IMR-90 (cell line): ENCODE results near the gene KCNAB1. TPM values are rescaled to one million over a fixed set of nuclear protein-coding genes. Genes with fewer than 3 reads are reported as not detected.

ENCODE experiments used
- ATAC-seq: fragments of 200-7000 bp; cut with Tn5 transposase; 2 replicates; pipeline ENCODE4 v1.9.1; 2020; ENCODE audit warnings: low read depth, mild to moderate bottlenecking, moderate library complexity
- BruUV-seq: library from RNA; stranded (reverse); fragments of 400-500 nt; replicated peaks from 2 replicates; lab custom pipeline; 2021; lab: Mats Ljungman, UMichigan
- CTCF ChIA-PET: fragments of 300-600 bp; formaldehyde crosslinking; extraction: SDS; loops from one replicate; lab custom pipeline; 2021; ENCODE audit warnings: antibody characterized with exemption; lab: Yijun Ruan, JAX
- POLR2A ChIA-PET: fragments of 300-600 bp; sonication (Branson Sonifier 250); formaldehyde crosslinking; loops from one replicate; lab custom pipeline; 2022; ENCODE audit warnings: antibody characterized with exemption; ENCODE audit not compliant: unreplicated experiment; lab: Charles Lee
- DNase-seq: peaks from one replicate; pipeline ENCODE4 v3.0.0; 2013
- H2AFZ ChIP-seq: replicated peaks from 2 replicates; pipeline ENCODE3; 2013; ENCODE audit warnings: low read length, mild to moderate bottlenecking; ENCODE audit not compliant: poor library complexity
- H2AK5ac ChIP-seq: 2 replicates; pipeline ENCODE4 v1.6.1; 2013; ENCODE audit warnings: low read depth, low read length, inconsistent platforms
- H2AK9ac ChIP-seq: replicated peaks from 2 replicates; pipeline ENCODE3; 2013; ENCODE audit warnings: mild to moderate bottlenecking, low read depth, low read length, moderate library complexity; ENCODE audit not compliant: poor library complexity
- H2BK120ac ChIP-seq: 2 replicates; pipeline ENCODE4 v1.6.1; 2013; ENCODE audit warnings: low read depth, low read length, inconsistent platforms
- H2BK15ac ChIP-seq: 3 replicates; pipeline ENCODE4 v1.6.1; 2013; ENCODE audit warnings: low read depth, low read length, inconsistent platforms
- H2BK20ac ChIP-seq: 2 replicates; pipeline ENCODE4 v1.6.1; 2013; ENCODE audit warnings: low read depth, mild to moderate bottlenecking, inconsistent platforms, low read length, moderate library complexity
- H2BK5ac ChIP-seq: 2 replicates; pipeline ENCODE4 v1.6.1; 2013; ENCODE audit warnings: mild to moderate bottlenecking, low read depth, low read length, inconsistent platforms; ENCODE audit not compliant: poor library complexity, severe bottlenecking
- H3K14ac ChIP-seq: replicated peaks from 2 replicates; pipeline ENCODE4 v1.6.1; 2013; ENCODE audit warnings: low read depth, low read length, inconsistent platforms
- H3K18ac ChIP-seq: 2 replicates; pipeline ENCODE4 v1.6.1; 2013; ENCODE audit warnings: low read depth, low read length, control low read depth
- H3K23ac ChIP-seq: 2 replicates; pipeline ENCODE4 v1.6.1; 2013; ENCODE audit warnings: low read depth, low read length, inconsistent platforms
- H3K27ac ChIP-seq: 2 replicates; pipeline ENCODE4 v1.5.1; 2013; ENCODE audit warnings: mild to moderate bottlenecking, control low read depth, low read length; ENCODE audit not compliant: insufficient read depth
- H3K27me3 ChIP-seq: 2 replicates; pipeline ENCODE4 v1.6.1; 2013; ENCODE audit warnings: low read length; ENCODE audit not compliant: control insufficient read depth, insufficient read depth
- H3K36me3 ChIP-seq: 2 replicates; pipeline ENCODE4 v1.6.1; 2013; ENCODE audit warnings: low read length, mixed read lengths; ENCODE audit not compliant: control insufficient read depth, insufficient read depth
- H3K4ac ChIP-seq: 2 replicates; pipeline ENCODE4 v1.6.1; 2013; ENCODE audit warnings: low read depth, low read length, inconsistent platforms
- H3K4me1 ChIP-seq: 2 replicates; pipeline ENCODE4 v1.6.1; 2013; ENCODE audit warnings: low read length, mixed read lengths; ENCODE audit not compliant: control insufficient read depth, insufficient read depth
- H3K4me2 ChIP-seq: 2 replicates; pipeline ENCODE4 v1.6.1; 2013; ENCODE audit warnings: low read depth, mild to moderate bottlenecking, control low read depth, low read length, moderate library complexity
- H3K4me3 ChIP-seq: 2 replicates; pipeline ENCODE4 v1.5.1; 2013; ENCODE audit warnings: low read depth, mild to moderate bottlenecking, control low read depth, low read length, moderate library complexity; ENCODE audit not compliant: insufficient read depth
- H3K56ac ChIP-seq: 2 replicates; pipeline ENCODE4 v1.6.1; 2013; ENCODE audit warnings: low read length, inconsistent platforms; ENCODE audit not compliant: insufficient read depth; ENCODE audit errors: extremely low read depth
- H3K79me1 ChIP-seq, 2 experiments: 2 replicates each; pipeline ENCODE4 v1.6.1; 2013; ENCODE audit warnings: low read length in 2 of 2, inconsistent platforms in 1 of 2, low read depth in 1 of 2
- H3K9ac ChIP-seq: 2 replicates; pipeline ENCODE4 v1.6.1; 2013; ENCODE audit warnings: low read depth, low read length, control low read depth
- H3K9me1 ChIP-seq: 2 replicates; pipeline ENCODE4 v1.6.1; 2013; ENCODE audit warnings: low read length, inconsistent platforms; ENCODE audit not compliant: insufficient read depth
- H3K9me3 ChIP-seq: 2 replicates; pipeline ENCODE4 v1.6.1; 2013; ENCODE audit warnings: low read length; ENCODE audit not compliant: control insufficient read depth, insufficient read depth
- H4K20me1 ChIP-seq: 2 replicates; pipeline ENCODE4 v1.6.1; 2013; ENCODE audit warnings: low read length, inconsistent platforms; ENCODE audit not compliant: insufficient read depth
- H4K5ac ChIP-seq: 2 replicates; pipeline ENCODE4 v1.6.1; 2013; ENCODE audit warnings: mild to moderate bottlenecking, low read depth, low read length, control low read depth
- H4K8ac ChIP-seq, 2 experiments: 2 replicates each; pipeline ENCODE4 v1.6.1; 2013; ENCODE audit warnings: low read depth in 2 of 2, low read length in 2 of 2, control low read depth in 1 of 2, inconsistent platforms in 1 of 2
- H4K91ac ChIP-seq: 2 replicates; pipeline ENCODE4 v1.6.1; 2013; ENCODE audit warnings: low read depth, low read length, inconsistent platforms; ENCODE audit not compliant: insufficient read depth
- BHLHE40 ChIP-seq: fragments of 150-350 bp; IDR thresholded peaks from 2 replicates; pipeline ENCODE4 v1.6.1; 2016; ENCODE audit warnings: mild to moderate bottlenecking, low read depth, low read length
- CEBPB ChIP-seq: IDR thresholded peaks from 2 replicates; pipeline ENCODE4 v1.6.1; 2012; ENCODE audit warnings: low read depth, low read length, improper control_type of control experiment
- MAFK ChIP-seq: IDR thresholded peaks from 2 replicates; pipeline ENCODE4 v1.6.1; 2012; ENCODE audit warnings: low read depth, low read length, improper control_type of control experiment
- MAZ ChIP-seq: IDR thresholded peaks from 2 replicates; pipeline ENCODE4 v1.6.1; 2012; ENCODE audit warnings: low read depth, mild to moderate bottlenecking, low read length, improper control_type of control experiment, moderate library complexity, borderline replicate concordance
- NFE2L2 ChIP-seq: fragments of 150-350 bp; IDR thresholded peaks from 2 replicates; pipeline ENCODE4 v1.6.1; 2016; ENCODE audit warnings: low read depth, mild to moderate bottlenecking, low read length
- POLR2A ChIP-seq: IDR thresholded peaks from 2 replicates; pipeline ENCODE4 v1.6.1; 2012; ENCODE audit warnings: mild to moderate bottlenecking, low read depth, low read length
- RFX5 ChIP-seq: IDR thresholded peaks from 2 replicates; pipeline ENCODE4 v1.8.0; 2012; ENCODE audit warnings: low read depth, mild to moderate bottlenecking, low read length, moderate library complexity
- SMC3 ChIP-seq: fragments of 150-350 bp; IDR thresholded peaks from 2 replicates; pipeline ENCODE4 v1.6.1; 2016; ENCODE audit warnings: low read depth, mild to moderate bottlenecking, antibody characterized with exemption, low read length, moderate library complexity
- WGBS, 2 experiments: methylation state at CpG; one replicate each; pipeline versions ENCODE4 v1.1.5 to v1.1.7; 2013; ENCODE audit warnings: missing lambda C conversion rate in 2 of 2; ENCODE audit not compliant: insufficient read length in 1 of 2; ENCODE audit errors: extremely low coverage in 2 of 2; 5-methylcytosine and 5-hydroxymethylcytosine counted together
- dilution Hi-C: fragments of 300-500 bp; cut with HindIII; formaldehyde crosslinking; loops from one replicate; pipeline ENCODE4 v1.14.3; 2018; ENCODE audit warnings: low sequenced_read_pairs; ENCODE audit not compliant: unreplicated experiment
- in situ Hi-C: fragments of 300-500 bp; cut with MboI; formaldehyde crosslinking; loops from 3 replicates; pipeline ENCODE4 v1.14.3; 2019; ENCODE audit warnings: low sequenced_read_pairs, inconsistent platforms, mixed read lengths
- intact Hi-C: fragments of 100-400 bp; cut with micrococcal nuclease; formaldehyde crosslinking; loops from 2 replicates; pipeline ENCODE4 v1.10.0; 2022
- polyA plus RNA-seq, 3 experiments: library from polyadenylated mRNA; depleted of rRNA; stranded (reverse); fragments of >200 nt; gene quantifications; 2 replicates each; pipeline ENCODE4 v1.2.3, GENCODE V29; 2012; ENCODE audit warnings: low replicate concordance in 1 of 3
- total RNA-seq: library from RNA; depleted of rRNA; stranded (reverse); fragments of >200 nt; gene quantifications from 2 replicates; pipeline ENCODE4 v1.2.3, GENCODE V29; 2012
- TF ChIP-seq, protein P1 (sequence below): fragments of 150-350 bp; IDR thresholded peaks from 2 replicates; pipeline ENCODE4 v1.6.1; 2016; ENCODE audit warnings: low read depth, mild to moderate bottlenecking, low read length, moderate library complexity, borderline replicate concordance
- TF ChIP-seq, protein P2 (sequence below): conservative IDR thresholded peaks from 2 replicates; pipeline ENCODE4 v1.5.1; 2012; ENCODE audit warnings: mild to moderate bottlenecking, low read depth, low read length, improper control_type of control experiment

The KCNAB1 gene
- total and polyA plus RNA-seq, 2 of the 4 experiments (the other 2 are of a cell fraction) = under 0.01 to 0.07 TPM

DNA sequence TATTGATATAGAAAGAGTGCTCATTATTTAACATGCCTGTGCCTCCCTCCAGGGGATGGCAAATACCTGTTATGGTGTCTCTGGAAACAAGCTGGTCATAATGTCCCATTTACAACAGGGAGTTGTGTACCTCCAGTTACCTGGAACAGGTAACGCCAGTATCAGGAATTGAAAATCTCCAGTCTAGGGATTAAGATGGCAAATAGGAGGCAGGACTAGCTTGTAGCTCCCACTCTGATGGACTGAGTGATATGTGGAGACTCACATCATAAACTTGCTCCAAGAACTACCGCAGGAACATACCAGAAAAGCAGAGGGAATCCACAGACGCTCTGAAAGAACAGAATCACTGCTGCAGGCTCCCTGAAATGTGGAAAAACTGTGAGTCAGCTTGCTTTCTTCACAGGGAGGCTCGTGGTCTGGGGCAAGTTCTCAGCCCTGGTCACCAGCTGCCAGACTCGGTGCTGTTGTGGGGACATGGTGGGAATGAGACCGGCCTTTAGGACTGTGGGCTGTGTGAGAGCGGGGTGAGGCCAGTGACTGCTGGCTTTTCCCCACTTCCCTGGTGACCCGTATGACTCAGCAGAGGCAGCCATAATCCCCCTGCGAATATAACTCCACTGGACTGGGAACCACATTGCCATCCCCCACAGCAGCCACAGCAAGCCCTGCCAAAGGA, 97.4 kb downstream of the KCNAB1 start:
- H4K91ac ChIP-seq = no peak overlapping the region
- H3K36me3 ChIP-seq = no peaks in the 10 kb centered on the region
- ATAC-seq (no peak), DNase-seq (peak; percentile 36)
- no peaks in the 10 kb centered on the region for H3K79me1 ChIP-seq
- no peak overlapping the region for H3K4ac ChIP-seq
- no peaks in the 10 kb centered on the region for H3K27me3 ChIP-seq
- H3K27ac ChIP-seq = no peak overlapping the region
- H3K4me2 ChIP-seq = no peak overlapping the region
- H4K20me1 ChIP-seq = no peaks in the 10 kb centered on the region
- no peak overlapping the region; the same call in 1 of the 2 replicates for H3K14ac ChIP-seq
- no peak overlapping the region for H3K18ac ChIP-seq
- H2AK9ac ChIP-seq = no peak overlapping the region
- peak overlapping the region; percentile 43 for H2AFZ ChIP-seq
- H2BK20ac ChIP-seq = peak overlapping the region; percentile 61; the same call in 1 of the 2 replicates
- H2BK5ac ChIP-seq = no peak overlapping the region
- TF ChIP-seq SMC3 (no peak), MAZ (no peak), POLR2A (no peak), MAFK (no peak), BHLHE40 (no peak), RFX5 (no peak), CEBPB (no peak), NFE2L2 (no peak)
- TF ChIP-seq, protein P1, sequence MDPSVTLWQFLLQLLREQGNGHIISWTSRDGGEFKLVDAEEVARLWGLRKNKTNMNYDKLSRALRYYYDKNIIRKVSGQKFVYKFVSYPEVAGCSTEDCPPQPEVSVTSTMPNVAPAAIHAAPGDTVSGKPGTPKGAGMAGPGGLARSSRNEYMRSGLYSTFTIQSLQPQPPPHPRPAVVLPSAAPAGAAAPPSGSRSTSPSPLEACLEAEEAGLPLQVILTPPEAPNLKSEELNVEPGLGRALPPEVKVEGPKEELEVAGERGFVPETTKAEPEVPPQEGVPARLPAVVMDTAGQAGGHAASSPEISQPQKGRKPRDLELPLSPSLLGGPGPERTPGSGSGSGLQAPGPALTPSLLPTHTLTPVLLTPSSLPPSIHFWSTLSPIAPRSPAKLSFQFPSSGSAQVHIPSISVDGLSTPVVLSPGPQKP = no peak
- TF ChIP-seq, protein P2, sequence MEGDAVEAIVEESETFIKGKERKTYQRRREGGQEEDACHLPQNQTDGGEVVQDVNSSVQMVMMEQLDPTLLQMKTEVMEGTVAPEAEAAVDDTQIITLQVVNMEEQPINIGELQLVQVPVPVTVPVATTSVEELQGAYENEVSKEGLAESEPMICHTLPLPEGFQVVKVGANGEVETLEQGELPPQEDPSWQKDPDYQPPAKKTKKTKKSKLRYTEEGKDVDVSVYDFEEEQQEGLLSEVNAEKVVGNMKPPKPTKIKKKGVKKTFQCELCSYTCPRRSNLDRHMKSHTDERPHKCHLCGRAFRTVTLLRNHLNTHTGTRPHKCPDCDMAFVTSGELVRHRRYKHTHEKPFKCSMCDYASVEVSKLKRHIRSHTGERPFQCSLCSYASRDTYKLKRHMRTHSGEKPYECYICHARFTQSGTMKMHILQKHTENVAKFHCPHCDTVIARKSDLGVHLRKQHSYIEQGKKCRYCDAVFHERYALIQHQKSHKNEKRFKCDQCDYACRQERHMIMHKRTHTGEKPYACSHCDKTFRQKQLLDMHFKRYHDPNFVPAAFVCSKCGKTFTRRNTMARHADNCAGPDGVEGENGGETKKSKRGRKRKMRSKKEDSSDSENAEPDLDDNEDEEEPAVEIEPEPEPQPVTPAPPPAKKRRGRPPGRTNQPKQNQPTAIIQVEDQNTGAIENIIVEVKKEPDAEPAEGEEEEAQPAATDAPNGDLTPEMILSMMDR = no peak
- H3K9ac ChIP-seq = no peak overlapping the region
- H3K4me1 ChIP-seq = 0 out of 2 replicates have a peak, but pooled peaks cover 2% of the 10 kb centered on the region
- no peak overlapping the region for H3K4me3 ChIP-seq
- dilution Hi-C loops (no loop called here), intact Hi-C loops (no loop called here), in situ Hi-C loops (no loop called here)
- no peak overlapping the region for H3K23ac ChIP-seq
- H3K9me3 ChIP-seq = no peaks in the 10 kb centered on the region
- CTCF ChIA-PET = no interaction called here
- no peak overlapping the region for H4K5ac ChIP-seq
- POLR2A ChIA-PET = no interaction called here
- H4K8ac ChIP-seq = no peak overlapping the region
- H2BK120ac ChIP-seq = 0 out of 2 replicates have a peak overlapping the region, but pooled peaks have one; percentile 4
- H3K56ac ChIP-seq = no peak overlapping the region
- H2BK15ac ChIP-seq = no peak overlapping the region
- H3K9me1 ChIP-seq = no peaks in the 10 kb centered on the region
- WGBS, 2 experiments = no CpG with 5 or more reads among the region's 9 CpGs
- no TSS peak for BruUV-seq
- no peak overlapping the region for H2AK5ac ChIP-seq
